ENCODE results near the gene SLC25A25.
"Not testable (repeated sequence)": the region's sequence is repeated elsewhere in the genome, so short reads cannot be mapped to it uniquely, and the experiment has no call there.

SLC25A25 gene

GRCh38 chr9:128127990-128128835 is 60.2 kb downstream of the SLC25A25 start:
- peak; percentile 97 for DNase-seq

GRCh38 chr9:128128836-128129590 is 61.0 kb downstream of the SLC25A25 start:
- peak; percentile 51 for DNase-seq

GRCh38 chr9:128129976-128130590 is 62.1 kb downstream of the SLC25A25 start:
- DNase-seq: not testable (repeated sequence)

- DNase-seq: not testable (repeated sequence)
Measured at GRCh38 chr9:128130651-128131050, 62.6 kb downstream of the SLC25A25 start.

GRCh38 chr9:128131346-128131745 is 63.3 kb downstream of the SLC25A25 start:
- DNase-seq: not testable (repeated sequence)

- DNase-seq: peak; percentile 96
Measured at GRCh38 chr9:128132139-128132538, 64.1 kb downstream of the SLC25A25 start.

GRCh38 chr9:128135561-128135960 is 67.5 kb downstream of the SLC25A25 start:
- not testable (repeated sequence) for DNase-seq

- no peak for DNase-seq
Measured at GRCh38 chr9:128136816-128137793, 69.1 kb downstream of the SLC25A25 start.

GRCh38 chr9:128138001-128138400 is 70.0 kb downstream of the SLC25A25 start:
- DNase-seq: peak; percentile 29

- no peak for DNase-seq
Measured at GRCh38 chr9:128139621-128140020, 71.6 kb downstream of the SLC25A25 start.

- DNase-seq: no peak
Measured at GRCh38 chr9:128141604-128142003, 73.6 kb downstream of the SLC25A25 start.

- DNase-seq: no peak
Measured at GRCh38 chr9:128142061-128142460, 74.0 kb downstream of the SLC25A25 start.

GRCh38 chr9:128142596-128142995 is 74.6 kb downstream of the SLC25A25 start:
- DNase-seq: no peak

GRCh38 chr9:128143525-128144238 is 75.7 kb downstream of the SLC25A25 start:
- DNase-seq: no peak

- DNase-seq: no peak
Measured at GRCh38 chr9:128144239-128145181, 76.5 kb downstream of the SLC25A25 start.

- DNase-seq: no peak
Measured at GRCh38 chr9:128145536-128145935, 77.5 kb downstream of the SLC25A25 start.

GRCh38 chr9:128145951-128146351 is 77.9 kb downstream of the SLC25A25 start:
- DNase-seq: no peak

GRCh38 chr9:128146591-128147120 is 78.6 kb downstream of the SLC25A25 start:
- no peak for DNase-seq

GRCh38 chr9:128148509-128149000 is 80.5 kb downstream of the SLC25A25 start:
- no peak for DNase-seq
